ENCODE data around the gene SLC6A19.

The SLC6A19 gene

GRCh38 chr5:1174122-1174936 is 27.1 kb upstream of the SLC6A19 start:
- H2AFZ ChIP-seq (ENCODE audit: low read depth, low read length), result no peak overlapping the region

GRCh38 chr5:1175015-1175414 is 26.4 kb upstream of the SLC6A19 start:
- no peak overlapping the region for H3K4me3 ChIP-seq (ENCODE audit: low read length)
- H3K4me2 ChIP-seq (ENCODE audit: low read length), result no peak overlapping the region
- no peak overlapping the region for H3K27ac ChIP-seq (ENCODE audit: low read length)

More at GRCh38 chr5:1174122-1174936, 27.1 kb upstream of the SLC6A19 start:
- TF ChIP-seq CTCF (IDR thresholded peaks at IDR 0.05; ENCODE audit: low read depth, low read length) (peak; percentile 64), EZH2phosphoT487 (IDR thresholded peaks at IDR 0.05; ENCODE audit: low read depth) (no peak)
- Histone ChIP-seq H3K4me1 (ENCODE audit: low read length) (no peaks in the 10 kb centered on the region), H3K9me3 (ENCODE audit: insufficient read depth, low read length) (no peaks in the 10 kb centered on the region), H4K20me1 (ENCODE audit: insufficient read depth, low read length) (no peaks in the 10 kb centered on the region), H3K9ac (ENCODE audit: low read length) (no peak overlapping the region), H3K4me2 (ENCODE audit: low read length) (no peak overlapping the region), H3K27me3 (ENCODE audit: low read depth, low read length) (no peaks in the 10 kb centered on the region), H3K27ac (ENCODE audit: low read length) (no peak overlapping the region), H3K4me3 (ENCODE audit: low read length) (no peak overlapping the region), H3K36me3 (replicated peaks; ENCODE audit: low read depth, low read length) (no peaks in the 10 kb centered on the region), H3K79me2 (ENCODE audit: low read length) (no peaks in the 10 kb centered on the region)

GRCh38 chr5:1175801-1176472 is 25.5 kb upstream of the SLC6A19 start:
- H3K27ac ChIP-seq (ENCODE audit: low read length), result no peak overlapping the region
- H3K36me3 ChIP-seq (replicated peaks; ENCODE audit: low read depth, low read length), result no peaks in the 10 kb centered on the region
- TF ChIP-seq CTCF (IDR thresholded peaks at IDR 0.05; ENCODE audit: low read depth, low read length) (no peak), EZH2phosphoT487 (IDR thresholded peaks at IDR 0.05; ENCODE audit: low read depth) (no peak)
- no peaks in the 10 kb centered on the region for H4K20me1 ChIP-seq (ENCODE audit: insufficient read depth, low read length)
- H3K79me2 ChIP-seq (ENCODE audit: low read length), result no peaks in the 10 kb centered on the region
- no peaks in the 10 kb centered on the region for H3K27me3 ChIP-seq (ENCODE audit: low read depth, low read length)
- H3K4me3 ChIP-seq (ENCODE audit: low read length), result no peak overlapping the region
- H3K4me1 ChIP-seq (ENCODE audit: low read length), result no peaks in the 10 kb centered on the region
- no peak overlapping the region for H3K4me2 ChIP-seq (ENCODE audit: low read length)
- no peak overlapping the region for H3K9ac ChIP-seq (ENCODE audit: low read length)
- H3K9me3 ChIP-seq (ENCODE audit: insufficient read depth, low read length), result no peaks in the 10 kb centered on the region
- no peak overlapping the region for H2AFZ ChIP-seq (ENCODE audit: low read depth, low read length)

More at GRCh38 chr5:1175015-1175414, 26.4 kb upstream of the SLC6A19 start:
- Histone ChIP-seq H4K20me1 (ENCODE audit: insufficient read depth, low read length) (no peaks in the 10 kb centered on the region), H3K79me2 (ENCODE audit: low read length) (no peaks in the 10 kb centered on the region), H3K9me3 (ENCODE audit: insufficient read depth, low read length) (no peaks in the 10 kb centered on the region), H3K36me3 (replicated peaks; ENCODE audit: low read depth, low read length) (no peaks in the 10 kb centered on the region), H2AFZ (ENCODE audit: low read depth, low read length) (no peak overlapping the region), H3K4me1 (ENCODE audit: low read length) (no peaks in the 10 kb centered on the region), H3K9ac (ENCODE audit: low read length) (no peak overlapping the region), H3K27me3 (ENCODE audit: low read depth, low read length) (no peaks in the 10 kb centered on the region)
- TF ChIP-seq CTCF (IDR thresholded peaks at IDR 0.05; ENCODE audit: low read depth, low read length) (no peak), EZH2phosphoT487 (IDR thresholded peaks at IDR 0.05; ENCODE audit: low read depth) (no peak)

All from OCI-LY3 (cell line).